WERI-Rb-1 (cell line): ENCODE measurements around the gene ROPN1.
"Not testable (repeated sequence)": the region's sequence is repeated elsewhere in the genome, so short reads cannot be mapped to it uniquely, and the experiment has no call there.

ENCODE experiments used
- DNase-seq: peaks from one replicate; pipeline ENCODE4 v3.0.0-alpha.2; 2020
- H3K27ac ChIP-seq: fragments of 250-450 bp; sonication (Bioruptor Pico); 2 replicates; pipeline ENCODE4 v1.5.1; 2020; ENCODE audit warnings: mild to moderate bottlenecking, moderate library complexity
- H3K27me3 ChIP-seq: fragments of 250-450 bp; sonication (Bioruptor Pico); 2 replicates; pipeline ENCODE4 v1.5.1; 2021; ENCODE audit warnings: mild to moderate bottlenecking, low read depth, moderate library complexity; ENCODE audit not compliant: insufficient read depth, severe bottlenecking
- H3K36me3 ChIP-seq: fragments of 250-450 bp; sonication (Bioruptor Pico); 2 replicates; pipeline ENCODE4 v1.5.1; 2020; ENCODE audit warnings: mild to moderate bottlenecking, moderate library complexity
- H3K4me3 ChIP-seq: 2 replicates; pipeline ENCODE4 v1.5.1; 2011; ENCODE audit warnings: low read depth, mild to moderate bottlenecking, control low read depth, low read length
- H3K9me3 ChIP-seq: fragments of 250-450 bp; sonication (Bioruptor Pico); 2 replicates; pipeline ENCODE4 v1.5.1; 2021; ENCODE audit warnings: mild to moderate bottlenecking, moderate library complexity; ENCODE audit not compliant: severe bottlenecking
- CTCF ChIP-seq: IDR thresholded peaks from 2 replicates; pipeline ENCODE4 v1.5.1; 2011; ENCODE audit warnings: low read depth, mild to moderate bottlenecking, control low read depth, inconsistent platforms, low read length

ROPN1 gene

DNA sequence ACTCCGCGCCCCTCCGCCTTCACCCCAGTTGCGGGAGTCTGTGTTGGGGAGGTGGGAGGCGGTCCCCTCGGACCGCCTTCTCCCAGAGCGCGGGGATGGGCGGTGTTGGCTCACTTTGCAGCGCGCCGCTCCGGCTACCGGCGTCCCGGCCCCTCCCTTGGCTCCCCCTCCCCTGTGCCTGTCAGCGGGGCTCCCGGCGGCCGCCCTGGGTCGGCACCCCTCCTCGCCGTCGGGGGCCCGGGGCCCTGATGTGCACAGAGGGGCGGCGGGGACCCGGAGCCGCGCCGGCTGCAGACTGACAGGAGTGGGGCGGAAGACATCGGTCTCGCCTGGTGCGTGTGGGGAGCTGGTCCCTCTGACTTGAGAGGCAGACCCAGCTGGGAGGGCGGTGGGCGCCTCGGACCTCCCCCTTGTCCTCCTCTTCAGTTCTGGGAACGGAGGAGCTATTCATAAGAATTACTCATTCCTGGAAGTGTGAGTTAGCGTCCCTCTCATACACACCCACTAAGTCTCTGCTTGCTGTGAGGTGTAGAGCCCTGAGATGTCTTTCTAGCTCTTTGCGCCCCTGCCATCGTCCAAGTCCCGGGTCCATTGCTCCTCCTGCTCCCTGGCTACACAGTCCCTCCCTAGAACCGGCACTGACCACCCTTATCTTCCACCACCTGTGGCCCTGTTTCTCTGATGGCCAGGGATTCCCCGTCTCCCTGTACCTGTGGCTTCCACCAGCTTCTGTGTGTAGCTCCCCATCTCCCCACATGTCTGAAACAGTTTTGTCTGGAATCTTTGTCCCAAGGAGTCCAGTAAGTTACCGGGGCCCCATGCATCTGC is 42.3 kb upstream of the ROPN1 start:
- Histone ChIP-seq H3K4me3 (peak overlapping the region; percentile 90), H3K27ac (peak overlapping the region; percentile 97), H3K27me3 (no peaks in the 10 kb centered on the region)

GRCh38 chr3:124033360-124034015 is 41.6 kb upstream of the ROPN1 start, which contains the start of gene KALRN:
Gene KALRN (plus strand): TSS chr3:124033369.
- Histone ChIP-seq H3K4me3 (peak within 1 kb of the TSS; percentile 90), H3K9me3 (peaks cover 2% of the 10 kb centered on the region), H3K36me3 (peaks cover 8% of the 10 kb centered on the region), H3K27ac (peak within 1 kb of the TSS; percentile 97), H3K27me3 (no peaks in the 10 kb centered on the region)
- no peak for TF ChIP-seq CTCF
- DNase-seq = peak; percentile 33

More for the DNA sequence above, 42.3 kb upstream of the ROPN1 start:
- H3K9me3 ChIP-seq = peaks cover 2% of the 10 kb centered on the region
- no peak for DNase-seq
- H3K36me3 ChIP-seq = peaks cover 8% of the 10 kb centered on the region
- TF ChIP-seq CTCF = no peak

DNA sequence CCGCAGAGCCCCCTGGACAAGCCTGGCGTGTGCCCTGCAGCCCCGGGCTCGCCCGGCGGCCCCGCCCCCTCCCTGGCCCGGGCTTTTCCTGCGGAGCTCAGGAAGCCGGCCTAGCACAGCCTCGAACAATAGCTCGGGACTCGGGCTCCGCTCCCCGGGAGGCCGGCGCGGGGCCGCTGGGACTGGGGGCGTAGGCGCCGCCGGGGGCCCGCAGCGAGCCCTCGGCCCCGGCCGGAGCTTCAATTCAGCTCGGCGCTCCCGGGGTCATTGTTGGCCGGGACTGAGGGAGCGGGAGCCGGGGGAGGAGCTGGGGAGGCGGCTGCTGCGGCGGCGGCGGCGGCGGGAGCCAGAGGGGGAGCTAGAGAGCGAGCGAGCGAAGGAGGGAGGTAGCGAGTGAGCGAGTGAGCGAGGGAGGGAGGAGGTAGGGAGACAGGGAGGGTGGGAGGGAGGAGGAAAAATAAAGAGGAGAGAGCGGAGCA is 41.0 kb upstream of the ROPN1 start:
- peaks cover 8% of the 10 kb centered on the region for H3K36me3 ChIP-seq
- peaks cover 2% of the 10 kb centered on the region for H3K9me3 ChIP-seq
- peak overlapping the region; percentile 90 for H3K4me3 ChIP-seq
- TF ChIP-seq CTCF = peak; percentile 57
- peak; percentile 93 for DNase-seq
- peak overlapping the region; percentile 97 for H3K27ac ChIP-seq
- no peaks in the 10 kb centered on the region for H3K27me3 ChIP-seq

GRCh38 chr3:124032311-124032880 is 40.5 kb upstream of the ROPN1 start:
- H3K27ac ChIP-seq = peak overlapping the region; percentile 97
- H3K36me3 ChIP-seq = peaks cover 8% of the 10 kb centered on the region
- peak overlapping the region; percentile 90 for H3K4me3 ChIP-seq
- TF ChIP-seq CTCF = no peak
- peak; percentile 86 for DNase-seq
- no peaks in the 10 kb centered on the region for H3K27me3 ChIP-seq
- H3K9me3 ChIP-seq = peaks cover 2% of the 10 kb centered on the region

DNA sequence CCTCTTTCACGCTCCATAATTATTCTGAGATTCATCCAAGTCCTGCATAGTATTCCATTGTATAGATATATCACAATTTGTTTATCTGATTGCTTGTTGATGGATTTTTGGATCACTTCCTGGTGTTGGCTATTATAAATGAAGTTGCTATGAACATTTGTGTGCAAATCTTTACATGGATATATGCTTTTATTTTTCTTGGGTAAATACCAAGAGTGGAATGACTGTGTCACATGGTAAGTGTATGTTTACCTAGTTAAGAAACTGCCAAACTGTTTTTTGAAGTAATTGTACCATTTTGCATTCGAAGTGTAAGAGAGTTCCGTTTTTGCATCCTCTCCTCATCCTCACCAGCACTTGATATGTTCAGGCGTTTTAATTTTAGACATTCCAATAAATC is 34.6 kb upstream of the ROPN1 start:
- H3K36me3 ChIP-seq = no peaks in the 10 kb centered on the region
- no peak for TF ChIP-seq CTCF
- DNase-seq = no peak
- H3K4me3 ChIP-seq = no peak overlapping the region
- no peaks in the 10 kb centered on the region for H3K27me3 ChIP-seq
- no peak overlapping the region for H3K27ac ChIP-seq
- H3K9me3 ChIP-seq = no peaks in the 10 kb centered on the region

DNA sequence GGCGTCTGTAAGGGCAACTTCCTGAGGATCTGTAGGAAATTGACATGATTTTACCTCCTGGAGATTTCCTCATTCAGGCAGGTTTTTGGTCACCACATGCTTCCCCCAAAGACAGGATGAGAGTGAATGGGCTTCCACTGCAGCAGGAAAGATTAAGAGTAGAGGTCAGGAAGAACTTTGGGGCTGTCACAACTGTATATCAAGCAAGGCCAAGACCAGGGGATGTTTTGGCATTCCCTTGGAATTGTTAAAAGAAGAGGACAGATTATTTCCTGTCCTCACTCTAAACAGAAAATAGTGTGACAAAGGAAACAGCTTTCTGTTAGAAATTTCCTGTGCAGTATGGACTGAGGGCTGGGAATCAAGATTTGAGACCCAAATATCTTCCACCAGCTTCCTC is 31.6 kb upstream of the ROPN1 start:
- not testable (repeated sequence) for H3K4me3 ChIP-seq, H3K27me3 ChIP-seq, H3K36me3 ChIP-seq, H3K9me3 ChIP-seq, DNase-seq, H3K27ac ChIP-seq
